ENCODE data around the gene ZNF398.

- TF ChIP-seq, protein P1, sequence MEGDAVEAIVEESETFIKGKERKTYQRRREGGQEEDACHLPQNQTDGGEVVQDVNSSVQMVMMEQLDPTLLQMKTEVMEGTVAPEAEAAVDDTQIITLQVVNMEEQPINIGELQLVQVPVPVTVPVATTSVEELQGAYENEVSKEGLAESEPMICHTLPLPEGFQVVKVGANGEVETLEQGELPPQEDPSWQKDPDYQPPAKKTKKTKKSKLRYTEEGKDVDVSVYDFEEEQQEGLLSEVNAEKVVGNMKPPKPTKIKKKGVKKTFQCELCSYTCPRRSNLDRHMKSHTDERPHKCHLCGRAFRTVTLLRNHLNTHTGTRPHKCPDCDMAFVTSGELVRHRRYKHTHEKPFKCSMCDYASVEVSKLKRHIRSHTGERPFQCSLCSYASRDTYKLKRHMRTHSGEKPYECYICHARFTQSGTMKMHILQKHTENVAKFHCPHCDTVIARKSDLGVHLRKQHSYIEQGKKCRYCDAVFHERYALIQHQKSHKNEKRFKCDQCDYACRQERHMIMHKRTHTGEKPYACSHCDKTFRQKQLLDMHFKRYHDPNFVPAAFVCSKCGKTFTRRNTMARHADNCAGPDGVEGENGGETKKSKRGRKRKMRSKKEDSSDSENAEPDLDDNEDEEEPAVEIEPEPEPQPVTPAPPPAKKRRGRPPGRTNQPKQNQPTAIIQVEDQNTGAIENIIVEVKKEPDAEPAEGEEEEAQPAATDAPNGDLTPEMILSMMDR (conservative IDR thresholded peaks at IDR 0.05; ENCODE audit: low read depth, low read length), result peak; percentile 59
- no peak for TF ChIP-seq EZH2 (IDR thresholded peaks at IDR 0.05; ENCODE audit: low read length, unreplicated experiment)
Observed at GRCh38 chr7:149147072-149147751, at the start of gene ZNF398.
